Loucy (cell line): ENCODE results near the gene ARHGAP19.

Experiments
- H2AFZ ChIP-seq: fragments of 200-600 bp; sonication (generic); 2 replicates; pipeline ENCODE4 v1.6.0; 2016; ENCODE audit warnings: antibody characterized with exemption, mild to moderate bottlenecking, low read length, moderate library complexity
- H3F3A ChIP-seq: fragments of 200-600 bp; 2 replicates; pipeline ENCODE4 v1.6.0; 2016; ENCODE audit warnings: antibody characterized with exemption, low read depth, mild to moderate bottlenecking
- H3K27me3 ChIP-seq: fragments of 200-600 bp; sonication (generic); 2 replicates; pipeline ENCODE4 v1.6.1; 2014; ENCODE audit warnings: low read length, mild to moderate bottlenecking; ENCODE audit not compliant: insufficient read depth, poor library complexity, severe bottlenecking
- H3K36me3 ChIP-seq: fragments of 200-600 bp; sonication (generic); 2 replicates; pipeline ENCODE4 v1.6.1; 2016; ENCODE audit warnings: low read length; ENCODE audit not compliant: insufficient read depth
- H3K4me1 ChIP-seq: fragments of 200-600 bp; sonication (generic); 2 replicates; pipeline ENCODE4 v1.5.1; 2014; ENCODE audit warnings: low read length, mild to moderate bottlenecking; ENCODE audit not compliant: insufficient read depth, poor library complexity, severe bottlenecking
- H3K4me2 ChIP-seq: fragments of 200-600 bp; sonication (generic); 2 replicates; pipeline ENCODE4 v1.6.0; 2014; ENCODE audit warnings: antibody characterized with exemption, low read length, low read depth, mild to moderate bottlenecking; ENCODE audit not compliant: poor library complexity, severe bottlenecking
- H3K4me3 ChIP-seq: fragments of 200-600 bp; sonication (generic); 2 replicates; pipeline ENCODE4 v1.5.1; 2014; ENCODE audit warnings: low read length, mild to moderate bottlenecking, mixed read lengths; ENCODE audit not compliant: poor library complexity, severe bottlenecking
- H3K79me2 ChIP-seq: fragments of 200-600 bp; sonication (generic); 2 replicates; pipeline ENCODE4 v1.6.1; 2014; ENCODE audit warnings: low read length; ENCODE audit not compliant: insufficient read depth
- H3K9ac ChIP-seq: fragments of 200-600 bp; sonication (generic); 2 replicates; pipeline ENCODE4 v1.6.0; 2014; ENCODE audit warnings: mild to moderate bottlenecking, low read depth, low read length, moderate library complexity; ENCODE audit not compliant: poor library complexity, severe bottlenecking
- H3K9me2 ChIP-seq: fragments of 200-600 bp; sonication (generic); replicated peaks from 2 replicates; pipeline ENCODE4 v1.6.1; 2016; ENCODE audit warnings: low read depth, low read length, mixed read lengths
- H3K9me3 ChIP-seq: fragments of 200-600 bp; sonication (generic); 2 replicates; pipeline ENCODE4 v1.6.1; 2014; ENCODE audit warnings: mild to moderate bottlenecking, antibody characterized with exemption, low read length, low read depth; ENCODE audit not compliant: insufficient read depth
- H4K20me1 ChIP-seq: fragments of 200-600 bp; sonication (generic); 2 replicates; pipeline ENCODE4 v1.6.0; 2014; ENCODE audit warnings: antibody characterized with exemption, low read length, mild to moderate bottlenecking; ENCODE audit not compliant: insufficient read depth, poor library complexity, severe bottlenecking
- CTCF ChIP-seq: fragments of 200-600 bp; sonication (generic); conservative IDR thresholded peaks from 2 replicates; pipeline ENCODE4 v1.5.1; 2014; ENCODE audit warnings: mild to moderate bottlenecking, antibody characterized with exemption, low read length
- EZH2phosphoT487 ChIP-seq: fragments of 200-600 bp; IDR thresholded peaks from 2 replicates; pipeline ENCODE4 v1.6.1; 2018; ENCODE audit warnings: antibody characterized with exemption, mild to moderate bottlenecking, moderate library complexity, borderline replicate concordance

The ARHGAP19 gene

GRCh38 chr10:97207131-97207530 lies 85.3 kb downstream of the ARHGAP19 start:
- no peaks in the 10 kb centered on the region for H3K79me2 ChIP-seq
- H2AFZ ChIP-seq: no peak overlapping the region
- H3K4me3 ChIP-seq: no peak overlapping the region
- H3K9me2 ChIP-seq: no peaks in the 10 kb centered on the region
- H3K27me3 ChIP-seq: no peaks in the 10 kb centered on the region
- no peaks in the 10 kb centered on the region for H3K9me3 ChIP-seq
- H3K9ac ChIP-seq: no peak overlapping the region
- H3K4me2 ChIP-seq: no peak overlapping the region
- no peaks in the 10 kb centered on the region for H3F3A ChIP-seq
- no peaks in the 10 kb centered on the region for H4K20me1 ChIP-seq
- H3K4me1 ChIP-seq: no peaks in the 10 kb centered on the region
- TF ChIP-seq EZH2phosphoT487 (no peak), CTCF (no peak)
- H3K36me3 ChIP-seq: no peaks in the 10 kb centered on the region

- no peaks in the 10 kb centered on the region for H3K79me2 ChIP-seq
- no peak overlapping the region for H3K4me2 ChIP-seq
- no peak overlapping the region for H3K4me3 ChIP-seq
- no peak overlapping the region for H2AFZ ChIP-seq
- no peaks in the 10 kb centered on the region for H3K36me3 ChIP-seq
- H3K27me3 ChIP-seq: no peaks in the 10 kb centered on the region
- no peaks in the 10 kb centered on the region for H4K20me1 ChIP-seq
- H3K9me2 ChIP-seq: no peaks in the 10 kb centered on the region
- H3K4me1 ChIP-seq: peaks cover 17% of the 10 kb centered on the region
- TF ChIP-seq EZH2phosphoT487: no peak
- TF ChIP-seq CTCF: no peak
- H3K9me3 ChIP-seq: no peaks in the 10 kb centered on the region
- H3F3A ChIP-seq: no peaks in the 10 kb centered on the region
- no peak overlapping the region for H3K9ac ChIP-seq
These were observed 87.4 kb downstream of the ARHGAP19 start for GRCh38 chr10:97204826-97205679.

DNA sequence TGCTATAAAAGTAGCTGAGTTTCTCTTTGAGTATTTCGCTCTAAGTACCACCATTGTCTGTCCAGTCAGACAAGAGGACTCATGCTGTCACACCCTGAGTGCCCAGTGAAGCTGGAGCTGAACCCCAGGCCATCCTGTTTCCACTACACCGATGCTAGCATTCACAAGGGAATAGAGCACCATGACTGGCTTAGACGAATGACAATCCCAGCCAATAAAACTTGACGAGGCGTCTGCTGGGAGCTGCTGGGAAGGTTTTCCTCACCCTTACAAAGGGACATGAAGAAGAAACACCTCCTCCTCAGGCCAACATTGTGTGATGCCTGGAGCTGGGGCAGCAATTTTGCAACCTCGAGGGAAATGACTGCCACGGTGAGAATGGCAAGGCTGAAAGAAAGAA lies 89.2 kb downstream of the ARHGAP19 start:
- no peaks in the 10 kb centered on the region for H3K36me3 ChIP-seq
- H2AFZ ChIP-seq: no peak overlapping the region
- H3K27me3 ChIP-seq: no peaks in the 10 kb centered on the region
- H3F3A ChIP-seq: no peaks in the 10 kb centered on the region
- H4K20me1 ChIP-seq: no peaks in the 10 kb centered on the region
- TF ChIP-seq CTCF: no peak
- no peak for TF ChIP-seq EZH2phosphoT487
- no peaks in the 10 kb centered on the region for H3K79me2 ChIP-seq
- H3K9me3 ChIP-seq: no peaks in the 10 kb centered on the region
- H3K9me2 ChIP-seq: no peaks in the 10 kb centered on the region
- H3K4me2 ChIP-seq: no peak overlapping the region
- H3K9ac ChIP-seq: no peak overlapping the region
- no peak overlapping the region for H3K4me3 ChIP-seq
- H3K4me1 ChIP-seq: peaks cover 24% of the 10 kb centered on the region
